COLO668 (cell line): Measurements from ENCODE around the gene MSH3.

Source experiments
- DNase-seq: peaks from one replicate; lab custom pipeline; 2025; ENCODE audit not compliant: unreplicated experiment; lab: John Stamatoyannopoulos, UW

Gene MSH3

DNA sequence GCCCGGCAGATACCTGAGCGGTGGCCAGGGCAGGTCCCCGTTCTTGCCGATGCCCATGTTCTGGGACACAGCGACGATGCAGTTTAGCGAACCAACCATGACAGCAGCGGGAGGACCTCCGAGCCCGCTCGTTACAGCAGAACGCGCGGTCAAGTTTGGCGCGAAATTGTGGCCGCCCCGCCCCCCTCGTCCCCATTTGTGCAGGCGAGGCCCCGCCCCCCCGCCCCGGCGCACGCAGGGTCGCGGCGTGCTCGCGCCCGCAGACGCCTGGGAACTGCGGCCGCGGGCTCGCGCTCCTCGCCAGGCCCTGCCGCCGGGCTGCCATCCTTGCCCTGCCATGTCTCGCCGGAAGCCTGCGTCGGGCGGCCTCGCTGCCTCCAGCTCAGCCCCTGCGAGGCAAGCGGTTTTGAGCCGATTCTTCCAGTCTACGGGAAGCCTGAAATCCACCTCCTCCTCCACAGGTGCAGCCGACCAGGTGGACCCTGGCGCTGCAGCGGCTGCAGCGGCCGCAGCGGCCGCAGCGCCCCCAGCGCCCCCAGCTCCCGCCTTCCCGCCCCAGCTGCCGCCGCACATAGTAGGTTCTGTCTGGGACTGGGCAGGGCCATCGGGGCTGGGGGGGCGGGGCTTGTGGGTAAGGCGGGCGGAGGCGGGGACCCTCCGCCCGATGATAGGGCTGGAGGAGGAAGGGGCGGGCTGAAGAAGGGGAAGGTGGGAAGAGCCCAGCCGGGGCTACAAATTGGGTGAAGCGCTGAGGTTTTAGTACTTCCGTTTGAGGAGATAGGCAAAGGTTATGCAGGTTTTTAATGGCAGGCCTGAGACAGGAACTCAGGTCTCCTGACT is at the start of gene MSH3, which contains the start of gene DHFR:
Gene MSH3, plus strand, starts transcription at position 262 of the 840 bp plus-strand sequence. Its CDS starts 76 bp downstream, at position 338.
Gene DHFR, minus strand, starts transcription at position 593 of the 840 bp plus-strand sequence. Its CDS starts 494 bp downstream, at position 99.
- peak; percentile 87 for DNase-seq

DNA sequence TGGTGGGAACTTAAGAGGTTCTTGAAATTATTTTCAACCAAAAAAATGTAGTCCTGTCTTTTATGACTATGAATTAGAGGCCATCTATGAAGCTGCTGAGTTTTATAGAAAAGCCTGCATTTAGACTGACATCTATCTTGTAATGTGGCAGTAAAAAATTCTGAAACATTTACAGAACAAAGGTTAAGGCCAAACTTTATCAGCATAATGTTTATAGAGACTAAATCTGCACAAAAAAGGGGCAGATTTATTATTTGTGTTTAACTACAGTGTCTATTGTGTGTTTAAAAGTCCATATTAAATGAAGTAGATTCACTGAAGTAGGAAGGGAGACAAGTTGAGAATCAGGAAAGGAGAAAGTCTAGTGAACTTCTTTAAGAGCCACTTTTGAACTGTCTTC is 47.1 kb upstream of the MSH3 start:
- DNase-seq: no peak

DNA sequence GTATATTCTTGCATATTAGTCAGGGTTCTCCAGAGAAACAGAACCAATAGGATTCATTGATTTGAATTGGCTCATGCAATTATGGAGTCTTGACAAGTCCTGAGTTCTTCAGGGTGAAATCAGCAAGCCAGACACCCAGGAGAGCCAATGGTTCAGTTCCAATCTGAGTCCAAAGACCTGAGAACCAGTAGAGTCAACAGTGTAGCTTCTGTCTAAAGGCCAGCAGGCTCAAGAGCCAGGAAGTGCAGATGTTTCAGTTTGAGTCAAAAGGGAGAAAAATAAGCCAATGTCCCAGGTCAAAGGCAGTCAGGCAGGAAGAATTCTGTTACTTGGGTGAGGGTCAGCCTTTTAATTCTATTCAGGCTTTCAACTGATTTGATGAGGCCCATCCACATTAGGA is 46.6 kb upstream of the MSH3 start:
- DNase-seq: no peak

DNA sequence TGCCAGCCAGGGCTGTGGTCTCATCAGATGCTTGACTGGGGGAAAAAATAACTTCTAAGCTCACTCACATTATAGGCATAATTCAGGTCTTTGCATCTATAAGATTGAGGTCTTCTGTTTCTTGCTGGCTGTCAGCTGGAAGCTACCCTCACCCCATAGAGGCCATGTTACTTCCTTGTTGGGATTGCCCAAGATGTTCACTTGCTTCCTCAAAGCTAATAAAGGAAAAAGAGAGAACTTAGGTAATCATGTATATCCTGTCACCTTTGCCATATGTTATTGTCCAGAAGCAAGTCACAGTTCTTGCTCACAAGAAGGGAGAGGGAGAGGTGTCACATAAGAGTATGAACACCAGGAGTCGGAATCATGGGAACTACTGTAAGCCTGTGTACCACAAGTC is 45.7 kb upstream of the MSH3 start:
- DNase-seq: no peak

DNA sequence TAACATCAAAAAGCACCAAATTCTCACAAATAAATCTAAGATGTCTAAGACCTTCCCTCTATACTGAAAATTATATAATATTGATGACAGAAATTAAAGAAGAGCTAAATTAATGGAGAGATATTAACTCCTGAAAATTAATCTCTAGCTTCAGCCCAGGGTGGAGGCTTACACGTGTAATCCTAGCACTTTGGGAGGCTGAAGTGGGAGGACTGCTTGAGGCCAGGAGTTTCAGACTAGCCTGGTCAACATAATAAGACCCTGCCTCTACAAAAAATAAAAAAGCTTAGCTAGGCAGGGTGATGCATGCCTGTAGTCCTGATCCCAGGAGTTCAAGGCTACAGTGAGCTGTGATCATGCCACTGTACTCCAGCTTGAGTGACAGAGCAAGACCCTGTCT is 44.8 kb upstream of the MSH3 start:
- no peak for DNase-seq

DNA sequence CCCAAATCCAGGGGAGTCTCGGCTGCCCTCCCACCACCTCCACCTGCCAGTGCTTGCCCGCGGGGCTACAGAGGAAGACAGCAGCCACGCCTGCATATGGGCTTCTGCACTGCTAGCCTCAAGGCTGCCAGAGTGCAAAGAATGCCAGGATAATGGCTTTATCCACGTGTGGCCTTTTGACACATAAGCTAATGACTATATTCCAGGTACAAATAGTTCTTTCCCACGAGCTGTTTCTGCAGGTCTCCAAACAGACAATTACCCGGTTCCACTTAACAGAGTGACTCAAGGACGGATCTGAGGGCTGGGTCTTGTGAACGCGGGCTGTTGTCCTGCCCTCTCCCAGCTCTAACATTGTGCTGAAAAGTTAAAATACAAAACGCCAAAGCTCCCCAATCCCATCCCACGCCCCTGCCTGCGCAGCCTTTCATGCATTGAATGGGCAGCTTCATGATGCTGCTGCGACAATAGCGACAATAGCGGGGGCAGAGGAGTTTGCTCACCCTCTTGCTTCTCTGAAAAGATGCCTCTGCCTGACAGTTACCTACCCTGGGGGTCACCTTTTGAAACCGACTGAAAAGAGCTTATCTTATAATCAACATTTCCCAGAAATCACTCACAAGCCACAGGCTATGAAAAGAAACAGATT is 39.1 kb upstream of the MSH3 start:
- DNase-seq: no peak

DNA sequence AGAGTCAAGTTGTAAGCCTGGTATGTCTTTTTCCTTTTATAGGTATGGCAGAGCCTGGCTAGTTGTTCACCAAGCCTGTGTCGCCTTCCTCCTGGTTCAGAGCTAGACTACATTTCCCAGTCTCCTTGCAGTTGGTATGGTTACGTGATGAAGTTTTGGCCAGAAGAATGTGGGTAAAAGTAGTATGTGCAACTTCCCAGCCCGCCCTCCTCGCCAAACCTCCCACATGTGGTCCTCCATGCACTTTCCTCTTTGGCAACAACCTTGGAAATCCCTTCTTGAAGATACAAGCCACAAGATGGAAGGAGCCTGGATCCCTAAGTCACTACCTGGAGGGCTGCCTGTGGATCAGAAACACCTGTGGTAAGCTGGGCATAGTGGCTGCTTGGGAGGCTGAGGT is 36.0 kb upstream of the MSH3 start:
- no peak for DNase-seq

DNA sequence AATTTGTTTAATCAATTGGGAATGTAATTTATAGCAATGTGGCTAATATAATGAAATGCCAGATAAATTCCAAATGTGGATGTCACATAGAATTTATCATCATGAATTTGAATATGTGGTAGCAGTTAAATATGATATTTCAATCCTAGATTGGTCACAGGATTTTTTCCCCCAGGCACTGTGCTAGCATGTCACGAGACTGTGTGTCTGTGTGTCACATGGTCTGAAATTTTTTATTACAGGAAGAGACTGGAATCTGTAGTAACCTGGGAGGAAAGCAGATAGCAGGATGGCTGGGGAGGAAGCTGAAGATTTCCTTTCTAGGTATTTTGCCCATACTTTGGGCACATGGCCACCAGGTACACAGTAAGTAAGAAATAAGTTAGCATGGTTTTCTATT is 35.4 kb upstream of the MSH3 start:
- no peak for DNase-seq

DNA sequence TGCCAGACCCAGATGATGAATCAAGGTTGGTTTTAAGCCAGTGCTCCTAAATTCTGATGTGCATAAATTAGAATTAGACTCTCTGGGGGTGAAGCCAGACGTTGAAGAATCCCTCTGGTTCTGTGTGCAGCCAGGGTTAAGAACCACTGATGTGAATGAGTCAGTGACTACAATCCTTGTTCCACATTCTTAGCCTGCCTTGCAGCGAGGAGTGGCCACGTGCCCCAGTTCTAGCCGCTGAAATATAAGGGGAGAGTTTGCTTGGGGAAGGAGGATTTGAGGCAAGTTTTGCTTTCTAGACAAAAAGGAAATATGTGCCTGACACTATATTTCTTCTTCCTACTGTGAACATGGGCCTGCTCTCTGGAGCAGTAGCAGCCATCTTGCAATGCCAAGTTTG is 34.2 kb upstream of the MSH3 start:
- DNase-seq: no peak

DNA sequence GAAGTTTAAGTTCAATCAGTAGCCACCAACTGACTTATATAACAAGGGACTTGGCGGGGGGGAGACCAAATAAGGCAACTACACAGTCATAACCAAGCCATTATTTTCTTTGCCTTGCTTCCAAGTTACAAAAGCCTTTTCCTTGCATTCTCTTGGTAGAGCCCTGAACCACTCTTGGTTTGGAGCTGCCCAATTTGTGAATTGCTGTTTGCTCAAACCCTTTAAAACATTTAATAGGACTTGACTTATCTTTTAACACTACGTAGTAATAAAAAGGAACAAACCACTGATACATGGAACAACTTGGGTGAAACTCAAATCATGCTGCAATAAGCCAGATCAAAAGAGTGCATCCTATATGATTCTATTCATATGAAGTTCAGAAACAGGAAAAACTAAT is 31.7 kb upstream of the MSH3 start:
- no peak for DNase-seq

DNA sequence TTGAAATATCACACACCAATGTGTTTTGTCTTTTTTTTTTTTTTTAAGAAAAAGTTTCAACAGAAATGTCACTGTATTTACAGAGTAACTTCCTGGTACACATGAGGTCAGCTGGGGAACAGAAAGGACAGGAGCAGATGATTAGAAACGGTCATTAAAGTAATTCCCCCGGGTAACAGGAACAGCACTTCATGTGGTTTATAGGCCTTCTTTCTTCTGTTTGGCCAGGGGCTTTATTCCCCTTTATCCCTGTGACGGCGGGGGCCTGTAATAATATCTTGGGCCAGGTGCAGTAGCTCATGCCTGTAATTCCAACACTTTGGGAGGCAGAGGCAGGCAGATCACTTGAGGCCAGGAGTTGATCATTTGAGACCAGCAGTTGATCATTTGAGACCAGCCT is 30.5 kb upstream of the MSH3 start:
- DNase-seq: no peak

DNA sequence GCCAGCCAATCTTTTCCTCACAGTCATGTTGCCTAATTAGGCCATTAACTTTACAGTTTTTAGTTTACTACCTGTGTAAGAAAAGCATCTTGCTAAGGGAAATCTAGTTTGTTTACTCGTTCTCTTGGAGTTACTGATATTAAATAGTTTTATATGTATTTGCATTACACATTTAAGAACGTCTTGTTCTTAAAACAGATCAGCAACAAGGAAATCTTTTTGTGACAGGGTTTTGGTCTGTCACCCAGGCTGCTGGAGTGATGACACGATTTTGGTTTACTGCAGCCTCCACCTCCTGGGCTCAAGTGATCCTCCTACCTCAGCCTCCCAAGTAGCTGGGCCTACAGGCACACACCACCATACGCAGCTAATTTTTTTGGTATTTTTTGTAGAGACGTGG is 29.2 kb upstream of the MSH3 start:
- no peak for DNase-seq

DNA sequence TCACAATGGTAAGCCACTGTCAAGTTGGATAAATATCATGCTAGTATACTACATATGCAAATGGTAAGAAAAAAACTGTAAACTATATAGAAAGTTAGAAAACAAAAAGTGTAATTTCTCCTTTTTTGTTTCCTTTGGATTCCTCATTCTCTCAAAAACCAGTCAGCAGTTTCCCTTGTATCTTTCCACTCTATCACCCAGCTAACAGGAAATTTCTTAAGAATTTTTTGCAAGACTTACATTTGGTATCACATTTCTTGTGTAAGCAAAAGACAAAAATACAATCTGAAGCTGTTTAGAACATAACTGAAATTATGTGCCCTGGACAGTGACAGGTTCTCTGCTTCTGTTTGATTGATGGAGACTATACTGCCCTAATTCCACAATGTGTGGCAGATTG is 25.2 kb upstream of the MSH3 start:
- DNase-seq: no peak

DNA sequence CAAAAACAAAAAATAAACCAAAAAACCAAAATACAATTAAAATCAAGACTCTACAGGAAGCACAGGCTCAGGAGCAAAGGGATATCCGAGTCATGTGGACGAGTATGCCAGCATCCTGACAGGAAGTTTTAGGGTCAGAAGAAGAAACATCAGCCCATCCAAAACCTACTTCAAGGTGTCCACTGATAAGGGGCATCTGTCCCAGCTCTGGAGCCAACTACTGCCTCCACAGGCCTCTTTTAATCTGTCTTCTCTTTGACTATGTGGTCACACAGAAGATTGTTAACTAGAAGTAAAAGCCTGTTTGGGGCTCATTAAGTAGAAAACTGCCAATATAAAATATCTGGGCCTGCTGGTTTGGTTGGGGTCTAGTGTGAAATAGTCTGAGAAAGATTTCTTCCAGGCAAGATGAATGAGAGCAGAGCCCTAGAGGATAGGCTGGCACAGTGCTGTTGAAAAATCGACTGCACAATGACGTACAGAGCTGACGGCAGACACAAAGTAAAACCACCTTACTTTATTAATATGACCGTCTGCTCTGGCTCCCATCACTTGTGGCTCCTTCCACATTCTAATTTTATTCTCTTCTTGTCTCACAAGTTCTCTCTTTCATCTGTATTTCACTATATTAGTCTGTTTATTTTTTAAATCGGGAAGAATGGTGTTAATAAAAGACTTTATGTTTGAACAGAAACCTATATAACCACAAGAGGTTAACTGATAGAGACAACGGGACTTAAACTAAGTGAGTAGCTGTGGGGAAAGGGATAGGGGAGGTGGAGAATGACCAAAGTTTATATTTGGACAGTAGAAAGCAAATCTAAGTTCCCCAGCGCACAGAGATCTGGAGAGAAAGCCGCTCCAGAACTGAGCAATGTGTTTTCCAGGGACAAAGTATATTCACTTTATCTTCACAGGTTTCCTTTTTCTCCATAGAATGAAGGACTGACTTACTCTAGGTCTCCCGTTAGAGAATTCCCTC is 22.9 kb upstream of the MSH3 start:
- no peak for DNase-seq

DNA sequence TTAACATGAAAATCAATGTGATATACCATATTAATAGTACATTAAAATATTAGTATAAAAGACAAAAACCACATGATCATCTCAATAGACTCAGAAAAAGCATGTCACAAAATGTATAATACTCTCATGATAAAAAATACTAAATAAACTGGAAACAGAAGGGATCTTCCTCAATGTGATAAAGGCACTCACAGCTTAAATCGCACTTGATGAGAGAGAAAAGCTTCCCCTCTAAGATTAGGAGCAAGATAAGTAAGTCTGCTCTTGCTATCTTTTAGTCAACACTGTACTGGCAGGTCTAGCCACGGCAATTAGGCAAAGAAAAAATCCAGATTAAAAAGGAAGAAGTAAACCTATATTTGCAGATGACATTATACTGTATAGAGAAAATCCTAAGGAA is 21.8 kb upstream of the MSH3 start:
- no peak for DNase-seq

DNA sequence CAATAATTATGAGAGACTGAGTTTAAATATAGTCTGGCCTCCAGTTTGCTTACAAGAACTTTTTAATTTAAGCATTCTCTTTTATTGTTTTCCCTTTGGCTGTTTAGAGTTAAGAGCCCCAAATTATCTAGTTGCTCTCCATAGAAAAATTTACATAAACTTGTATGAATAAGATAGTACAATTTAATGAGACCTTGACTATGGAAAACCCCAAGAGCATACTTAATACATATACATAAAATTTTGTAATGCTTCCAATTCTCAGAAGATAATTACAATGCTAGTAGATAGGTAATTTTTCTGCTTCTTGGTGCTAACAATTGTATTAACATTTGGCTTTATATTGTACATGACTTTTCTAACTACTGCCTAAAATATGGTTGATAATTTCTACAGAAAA is 20.3 kb upstream of the MSH3 start:
- no peak for DNase-seq

DNA sequence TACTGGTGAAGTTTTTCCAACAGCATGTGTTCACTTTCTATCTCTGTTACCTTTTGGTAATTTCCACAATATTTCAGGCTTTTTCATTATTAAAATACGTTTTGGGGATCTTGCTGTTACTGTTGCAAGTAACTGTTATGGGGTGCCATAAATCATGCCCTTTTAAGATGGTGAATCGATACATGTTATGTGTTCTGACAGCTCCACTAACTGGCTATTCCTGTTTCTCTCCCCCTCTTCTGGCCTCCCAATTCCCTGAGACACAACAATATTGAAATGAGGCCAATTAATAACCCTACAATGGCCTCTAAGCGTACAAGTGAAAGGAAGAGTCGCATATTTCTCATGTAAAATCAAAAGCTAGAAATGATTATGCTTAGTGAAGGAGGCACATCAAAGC is 13.1 kb upstream of the MSH3 start:
- no peak for DNase-seq

DNA sequence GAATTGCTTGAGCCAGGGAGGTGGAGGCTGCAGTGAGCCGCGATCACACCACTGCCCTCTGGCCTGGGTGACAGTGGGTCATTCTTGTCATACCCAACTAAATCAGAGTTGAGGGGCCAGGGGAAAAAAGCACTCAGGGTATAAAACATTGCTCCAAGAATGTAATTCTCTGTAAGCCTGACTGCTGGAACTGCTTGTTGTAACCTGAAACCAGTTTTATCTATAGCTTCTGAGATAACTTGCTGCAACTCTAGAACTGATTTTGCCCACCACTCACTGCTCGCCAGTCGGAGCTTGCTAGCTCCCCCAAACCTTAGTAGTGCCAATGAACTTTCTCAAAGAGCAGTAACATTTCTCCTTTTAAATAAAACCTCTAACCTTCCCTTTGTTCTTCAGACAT is 9.6 kb upstream of the MSH3 start:
- DNase-seq: no peak

DNA sequence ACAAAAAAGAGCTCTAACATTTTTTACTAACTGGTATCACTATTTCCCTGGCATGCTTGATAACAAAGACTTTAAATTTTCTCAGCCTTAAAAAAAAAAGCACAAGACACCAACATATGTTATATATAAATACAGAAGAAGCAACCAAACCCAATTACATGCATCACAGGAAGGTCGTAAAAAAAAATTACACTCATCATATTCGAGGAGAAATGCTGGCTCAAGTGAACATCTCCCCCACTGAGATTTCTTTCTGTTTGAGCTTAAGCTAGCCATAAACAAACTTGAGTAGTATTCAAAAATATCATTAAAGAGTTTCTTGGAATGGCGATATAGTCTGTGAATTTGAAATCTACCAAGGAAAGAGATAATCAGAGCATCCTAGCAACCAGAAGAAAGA is 7.5 kb upstream of the MSH3 start:
- no peak for DNase-seq

DNA sequence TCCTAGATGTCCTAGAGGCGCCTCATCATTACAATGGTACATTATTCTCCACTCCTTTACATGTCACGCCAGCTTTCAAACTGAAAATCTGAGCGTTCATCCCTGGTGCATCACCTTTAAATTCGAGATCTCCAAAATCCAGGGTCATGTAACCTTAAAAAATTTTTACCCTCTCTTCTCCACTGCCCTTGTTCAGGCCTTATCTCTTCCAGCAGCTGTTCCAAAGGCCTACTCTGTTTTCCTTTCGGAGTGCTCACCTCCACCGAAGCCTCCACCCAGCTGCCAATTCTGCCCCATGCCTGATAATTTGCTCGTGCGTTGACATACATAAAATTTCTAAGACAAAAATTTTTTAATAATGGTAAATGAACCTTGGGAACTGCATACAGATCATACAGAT is 950 bp upstream of the MSH3 start:
- no peak for DNase-seq

DNA sequence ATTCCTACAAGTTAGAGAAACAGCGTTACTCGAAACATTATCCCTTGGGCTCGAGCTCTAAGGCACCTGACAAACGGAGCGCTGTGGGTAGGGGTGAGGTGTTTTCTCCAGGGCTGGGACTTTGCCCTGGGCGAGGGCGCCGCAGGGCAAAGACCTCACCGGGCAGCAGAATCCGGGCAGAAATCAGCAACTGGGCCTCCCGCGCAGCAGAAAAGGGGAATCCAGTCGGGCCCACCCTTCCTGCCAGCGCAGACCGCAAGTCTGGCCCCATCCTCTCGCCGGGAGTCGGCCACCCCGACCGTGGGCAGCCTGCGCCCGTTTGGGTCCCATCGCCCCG is 430 bp upstream of the MSH3 start:
- peak; percentile 14 for DNase-seq
